Measurements from ENCODE around the gene DCHS1.

GRCh38 chr11:6646918-6647679 is 8.5 kb downstream of the DCHS1 start:
- TF ChIP-seq, protein P1, sequence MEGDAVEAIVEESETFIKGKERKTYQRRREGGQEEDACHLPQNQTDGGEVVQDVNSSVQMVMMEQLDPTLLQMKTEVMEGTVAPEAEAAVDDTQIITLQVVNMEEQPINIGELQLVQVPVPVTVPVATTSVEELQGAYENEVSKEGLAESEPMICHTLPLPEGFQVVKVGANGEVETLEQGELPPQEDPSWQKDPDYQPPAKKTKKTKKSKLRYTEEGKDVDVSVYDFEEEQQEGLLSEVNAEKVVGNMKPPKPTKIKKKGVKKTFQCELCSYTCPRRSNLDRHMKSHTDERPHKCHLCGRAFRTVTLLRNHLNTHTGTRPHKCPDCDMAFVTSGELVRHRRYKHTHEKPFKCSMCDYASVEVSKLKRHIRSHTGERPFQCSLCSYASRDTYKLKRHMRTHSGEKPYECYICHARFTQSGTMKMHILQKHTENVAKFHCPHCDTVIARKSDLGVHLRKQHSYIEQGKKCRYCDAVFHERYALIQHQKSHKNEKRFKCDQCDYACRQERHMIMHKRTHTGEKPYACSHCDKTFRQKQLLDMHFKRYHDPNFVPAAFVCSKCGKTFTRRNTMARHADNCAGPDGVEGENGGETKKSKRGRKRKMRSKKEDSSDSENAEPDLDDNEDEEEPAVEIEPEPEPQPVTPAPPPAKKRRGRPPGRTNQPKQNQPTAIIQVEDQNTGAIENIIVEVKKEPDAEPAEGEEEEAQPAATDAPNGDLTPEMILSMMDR (IDR thresholded peaks at IDR 0.05; ENCODE audit: low read depth, low read length, missing input control) = no peak
- no peak for TF ChIP-seq NR2F2 (IDR thresholded peaks at IDR 0.05)
- no peak for TF ChIP-seq TAF1 (conservative IDR thresholded peaks at IDR 0.05)
